HG02840 (cell line): Measurements from ENCODE around the gene PCK2.
A peak's percentile ranks its signal among the peaks of the same experiment; 100 is the strongest.
"Not testable (repeated sequence)": the region's sequence is repeated elsewhere in the genome, so short reads cannot be mapped to it uniquely, and the experiment has no call there.

Experiments
- ATAC-seq: cut with Tn5 transposase; IDR thresholded peaks from one replicate; pipeline ENCODE4 v1.9.1; 2021; ENCODE audit warnings: mild to moderate bottlenecking, moderate library complexity, moderate number of reproducible peaks; ENCODE audit not compliant: unreplicated experiment, low FRiP score

PCK2 gene

GRCh38 chr14:24093901-24094840 lies at the start of gene PCK2:
PCK2 (plus strand) TSS chr14:24094311; CDS start chr14:24094406, 95 bp downstream.
- ATAC-seq, result peak; percentile 34

GRCh38 chr14:24049002-24049401 lies 45.1 kb upstream of the PCK2 start:
- not testable (repeated sequence) for ATAC-seq

- not testable (repeated sequence) for ATAC-seq
Measured at GRCh38 chr14:24050753-24051152, 43.4 kb upstream of the PCK2 start.

GRCh38 chr14:24051176-24051788 lies 42.8 kb upstream of the PCK2 start:
- peak; percentile 13 for ATAC-seq

GRCh38 chr14:24051789-24052655 lies 42.1 kb upstream of the PCK2 start, which contains the start of gene CARMIL3:
CARMIL3 (plus strand) TSS chr14:24052009; CDS start chr14:24052154, 145 bp downstream.
- peak; percentile 49 for ATAC-seq

- ATAC-seq, result no peak
Measured at GRCh38 chr14:24052656-24053547, 41.2 kb upstream of the PCK2 start.

GRCh38 chr14:24053548-24054323 lies 40.4 kb upstream of the PCK2 start:
- ATAC-seq, result no peak

- ATAC-seq, result no peak
Measured at GRCh38 chr14:24054324-24054641, 39.8 kb upstream of the PCK2 start.

GRCh38 chr14:24054646-24055045 lies 39.5 kb upstream of the PCK2 start:
- ATAC-seq, result no peak

GRCh38 chr14:24055971-24056799 lies 37.9 kb upstream of the PCK2 start:
- ATAC-seq, result no peak

- no peak for ATAC-seq
Measured at GRCh38 chr14:24056800-24057184, 37.3 kb upstream of the PCK2 start.

- no peak for ATAC-seq
Measured at GRCh38 chr14:24057271-24057670, 36.8 kb upstream of the PCK2 start.

GRCh38 chr14:24057867-24058259 lies 36.2 kb upstream of the PCK2 start:
- no peak for ATAC-seq

- no peak for ATAC-seq
Measured at GRCh38 chr14:24058260-24058950, 35.7 kb upstream of the PCK2 start.

GRCh38 chr14:24058951-24059475 lies 35.1 kb upstream of the PCK2 start:
- ATAC-seq, result no peak

- ATAC-seq, result no peak
Measured at GRCh38 chr14:24059841-24060388, 34.2 kb upstream of the PCK2 start.

GRCh38 chr14:24060443-24060842 lies 33.7 kb upstream of the PCK2 start:
- no peak for ATAC-seq
